Activated CD4-positive, alpha-beta T cell treated with anti-CD3 and anti-CD28 coated beads, Interleukin-2, amount 50 U/mL, for 24 hours (primary cell): Measurements from ENCODE around the gene MRPL41.
A peak's percentile ranks its signal among the peaks of the same experiment; 100 is the strongest.
"Not testable (repeated sequence)": the region's sequence is repeated elsewhere in the genome, so short reads cannot be mapped to it uniquely, and the experiment has no call there.

Source experiments
- DNase-seq, 2 donors: peaks; one replicate each; pipeline ENCODE4 v3.0.0-alpha.2; 2020; ENCODE audit warnings: low read depth in 1 of 2, low spot score in 1 of 2

MRPL41 gene

DNA sequence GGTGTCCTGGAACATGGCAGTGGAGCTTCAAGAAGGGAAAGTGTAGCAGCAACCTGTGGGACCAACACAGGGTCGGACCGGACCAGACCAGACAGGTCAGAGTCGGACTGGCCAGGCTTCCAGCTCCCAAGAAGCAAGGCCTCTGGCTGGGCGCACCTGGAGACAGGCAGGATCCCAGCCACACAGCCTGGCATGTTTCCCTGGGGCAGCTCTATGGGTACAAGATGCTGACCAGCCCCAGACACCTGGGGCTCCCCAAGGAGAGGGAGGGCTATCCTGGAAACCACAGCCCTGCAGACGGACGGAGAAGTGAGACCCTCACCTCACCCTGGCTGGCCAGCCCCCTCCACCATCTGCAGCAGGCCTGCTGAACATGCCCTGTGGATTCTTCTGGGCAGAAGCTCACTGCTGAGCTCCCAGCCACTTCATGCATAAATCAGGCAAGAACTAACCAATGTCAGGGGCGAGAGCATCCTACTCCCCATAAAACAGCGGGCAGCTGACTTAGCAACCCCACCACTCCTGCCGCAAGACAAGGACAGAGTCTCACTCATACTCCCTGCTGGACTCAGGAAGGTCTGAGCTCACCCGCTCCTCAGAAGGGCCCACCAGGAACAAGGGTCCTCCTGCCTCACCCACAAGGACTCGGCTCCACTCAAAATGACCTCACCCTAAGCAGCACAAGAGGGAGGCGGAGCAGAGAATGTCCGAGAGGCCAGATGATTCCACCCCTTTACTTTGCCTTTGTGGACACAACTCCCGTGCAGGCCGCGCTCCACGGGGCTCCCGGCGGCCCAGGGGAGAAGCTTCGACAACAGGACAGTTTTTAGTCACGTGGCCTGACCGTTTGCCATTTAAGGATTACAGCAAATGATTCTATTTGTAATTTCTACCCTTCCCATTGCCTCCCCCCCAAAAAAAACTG is 29.9 kb downstream of the MRPL41 start:
- no peak for DNase-seq

DNA sequence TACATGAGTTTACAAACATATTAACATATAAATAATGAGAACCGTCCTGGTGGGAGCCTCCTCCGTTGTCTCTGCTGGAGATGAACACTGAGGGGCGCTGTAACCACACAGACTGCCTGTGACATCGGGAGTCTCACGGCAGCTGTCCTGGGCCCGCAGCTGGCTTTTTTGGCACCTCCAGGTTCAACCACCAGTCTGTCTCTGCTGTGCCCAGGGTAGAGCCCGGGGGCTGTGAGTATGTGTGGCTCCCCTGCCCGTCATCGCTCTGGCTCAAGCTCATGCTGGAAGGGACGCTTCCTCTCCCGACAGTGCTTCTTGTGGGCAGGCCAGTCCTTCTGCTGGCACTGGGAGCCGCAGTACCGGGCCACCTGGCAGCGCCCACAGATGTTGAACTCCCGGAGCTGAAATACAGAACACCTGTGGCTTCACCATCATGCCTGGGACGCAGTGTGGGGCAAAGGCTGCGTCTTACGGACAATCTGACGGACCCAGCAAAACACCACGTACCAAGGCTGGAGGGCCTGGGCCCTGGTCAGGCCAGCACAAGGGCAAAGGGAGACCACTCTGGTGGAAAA is 30.7 kb downstream of the MRPL41 start:
- no peak for DNase-seq

DNA sequence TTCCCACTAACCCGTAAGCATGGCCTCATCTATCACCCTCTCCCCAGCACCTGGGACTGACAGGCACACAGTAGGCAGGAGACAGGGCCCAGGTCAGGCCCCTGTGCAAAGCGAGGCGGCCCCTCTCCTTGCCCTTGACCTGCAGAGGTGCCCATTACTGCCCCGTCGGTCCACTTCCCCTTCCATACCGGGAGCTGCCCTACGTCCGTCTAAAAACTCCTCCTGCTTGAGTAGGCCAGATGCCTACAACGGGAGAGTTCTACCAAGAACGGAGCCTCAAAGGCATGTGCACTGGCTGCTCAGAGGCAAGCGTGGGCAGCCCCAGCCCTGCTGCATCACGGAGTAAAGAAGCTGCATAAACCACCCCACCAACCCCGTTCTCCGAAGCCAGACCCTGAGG is 31.7 kb downstream of the MRPL41 start:
- no peak for DNase-seq

GRCh38 chr9:137583957-137584356 is 32.3 kb downstream of the MRPL41 start:
- DNase-seq, result no peak

DNA sequence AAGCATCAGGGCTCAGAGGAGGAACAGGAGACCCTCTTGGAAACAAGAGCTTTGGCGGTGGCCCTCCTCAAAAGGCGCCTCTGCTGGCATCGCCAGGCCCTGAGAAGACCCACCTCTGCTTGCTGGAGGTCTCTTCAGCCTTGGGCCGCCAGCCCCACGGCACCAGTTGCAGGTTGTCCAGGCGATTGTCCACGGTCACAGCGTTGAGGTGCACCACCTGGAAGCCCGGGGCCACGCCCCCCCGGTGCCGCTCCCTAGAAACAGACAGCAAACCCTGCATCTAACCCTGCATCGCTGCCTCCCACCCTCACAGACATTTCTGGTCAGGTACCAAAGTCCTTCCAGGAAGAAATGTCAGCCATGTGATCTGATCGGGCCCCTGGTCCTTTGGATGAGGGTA is 35.2 kb downstream of the MRPL41 start:
- DNase-seq, result no peak

DNA sequence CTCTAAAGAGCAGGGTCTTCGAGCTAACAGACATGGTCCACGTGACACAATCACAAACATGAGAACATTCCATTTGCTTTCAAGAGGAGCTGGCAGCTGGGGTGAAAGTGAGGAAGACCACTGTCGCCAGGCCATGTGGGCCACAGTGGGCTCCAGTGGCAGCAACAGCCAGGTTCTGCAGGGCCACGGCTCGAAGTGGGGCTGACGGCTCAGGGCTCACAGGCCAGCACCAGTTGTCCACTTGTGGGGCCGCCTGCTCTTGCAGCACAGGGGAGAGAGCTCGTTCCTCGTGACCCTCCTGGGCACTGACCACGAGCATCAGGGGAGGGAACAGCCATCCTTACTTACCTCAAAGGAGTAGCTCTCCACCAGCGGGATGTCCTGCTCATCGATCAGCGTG is 36.6 kb downstream of the MRPL41 start:
- DNase-seq, result no peak

GRCh38 chr9:137588891-137589290 is 37.2 kb downstream of the MRPL41 start:
- no peak for DNase-seq

DNA sequence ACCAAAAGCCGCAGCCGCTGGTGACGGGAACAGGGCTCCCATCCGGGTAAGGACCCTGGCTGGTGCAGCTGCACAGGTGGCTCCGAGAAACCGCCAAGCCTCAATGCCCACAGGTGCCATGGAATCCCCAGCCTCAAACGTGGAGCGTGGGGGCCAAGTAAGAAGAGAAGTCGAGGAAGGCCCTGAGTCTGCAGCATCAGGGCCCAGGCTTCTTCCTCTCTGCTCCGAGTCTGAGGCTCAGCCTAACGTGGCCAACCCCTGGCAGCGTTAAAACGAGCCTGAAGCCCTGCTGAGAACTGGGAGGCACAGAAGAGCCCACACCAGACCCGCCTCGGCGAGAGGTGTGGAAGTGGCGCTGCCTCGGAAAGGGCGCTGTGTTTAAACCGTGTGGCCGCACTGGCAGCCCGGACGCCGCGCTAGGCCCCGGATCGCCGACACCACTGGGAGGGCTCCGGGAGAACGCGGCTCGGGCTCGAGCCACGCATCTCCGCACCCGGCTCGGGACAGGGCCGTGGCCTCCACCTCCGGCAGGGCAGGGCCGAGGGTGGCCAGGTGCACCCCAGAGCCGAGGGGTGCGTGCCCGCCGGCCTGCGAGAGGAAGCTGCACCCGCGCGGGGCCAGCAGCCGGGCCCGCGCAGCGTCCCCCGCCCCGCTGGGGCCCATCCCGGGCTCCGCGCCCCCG is 37.9 kb downstream of the MRPL41 start:
- no peak for DNase-seq

DNA sequence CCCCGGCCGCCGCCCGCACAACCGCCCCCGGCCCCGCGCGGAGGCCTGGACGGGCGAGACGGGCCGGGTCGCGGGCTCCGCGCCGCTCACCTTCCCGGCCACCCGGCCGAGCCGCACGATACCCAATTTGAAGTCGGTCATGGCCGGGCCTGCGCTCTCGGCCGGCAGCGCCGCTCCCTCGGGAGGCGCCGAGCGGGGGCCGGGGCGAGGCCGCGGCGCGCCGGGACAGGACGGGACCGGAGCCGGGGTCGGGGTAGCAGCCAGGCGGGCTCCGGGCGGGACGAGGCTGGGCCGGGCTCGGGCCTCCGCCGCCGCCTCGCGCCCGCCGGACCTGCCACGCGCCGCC is 38.4 kb downstream of the MRPL41 start:
- no peak for DNase-seq

DNA sequence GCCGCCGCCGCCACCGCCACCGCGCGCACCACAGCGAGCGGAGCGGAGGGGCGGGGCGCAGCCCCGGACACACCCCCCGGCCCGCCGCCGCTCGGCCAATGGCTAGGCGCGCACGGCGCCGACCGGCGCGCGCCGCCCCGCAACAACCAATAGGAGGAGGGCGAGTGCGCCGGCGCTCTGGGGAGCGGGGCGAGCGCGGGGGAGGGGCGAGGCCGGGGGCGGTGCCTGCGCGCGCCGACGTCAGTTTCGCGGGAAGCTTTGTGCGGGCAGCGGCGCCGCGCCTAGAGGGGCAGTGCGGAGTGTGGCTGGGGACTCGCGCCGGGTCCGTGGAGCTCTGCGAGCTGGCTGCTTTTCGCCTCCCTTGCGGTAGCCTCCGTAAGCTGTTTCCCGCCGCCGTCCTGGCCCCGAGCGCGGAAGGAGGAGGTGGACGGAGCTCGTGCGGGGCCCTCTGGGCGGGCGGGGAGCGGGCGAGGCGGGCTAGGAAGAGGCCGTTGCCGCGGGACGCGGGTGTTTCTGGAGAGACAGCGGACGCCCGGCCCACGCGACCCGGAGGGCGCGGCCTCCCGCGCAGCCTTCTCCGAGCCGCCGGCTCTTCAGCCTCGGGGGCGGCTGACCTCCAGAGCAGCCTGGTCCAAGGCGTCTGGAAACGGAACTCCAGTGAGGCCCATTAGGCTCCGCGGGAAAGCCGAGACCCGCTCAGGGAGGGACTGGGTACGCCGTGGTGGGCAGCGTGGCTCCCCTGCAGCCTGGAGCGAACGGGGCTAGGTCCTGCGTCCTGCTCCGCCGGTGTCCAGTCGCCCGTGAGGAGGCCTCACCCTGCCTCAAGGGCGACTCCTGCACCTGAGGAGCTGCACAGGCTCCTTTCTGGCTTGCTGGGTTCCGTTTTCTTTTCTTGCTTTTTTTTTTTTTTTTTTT is 39.0 kb downstream of the MRPL41 start, which contains the start of gene ZMYND19:
TSS of gene ZMYND19 (minus strand) at position 44 of the 915 bp plus-strand sequence. CDS start 249 bp downstream, outside the sequence.
- peak; percentile 82 to 83 for DNase-seq

- DNase-seq, result no peak
These were observed 41.1 kb downstream of the MRPL41 start for GRCh38 chr9:137592767-137593166.

DNA sequence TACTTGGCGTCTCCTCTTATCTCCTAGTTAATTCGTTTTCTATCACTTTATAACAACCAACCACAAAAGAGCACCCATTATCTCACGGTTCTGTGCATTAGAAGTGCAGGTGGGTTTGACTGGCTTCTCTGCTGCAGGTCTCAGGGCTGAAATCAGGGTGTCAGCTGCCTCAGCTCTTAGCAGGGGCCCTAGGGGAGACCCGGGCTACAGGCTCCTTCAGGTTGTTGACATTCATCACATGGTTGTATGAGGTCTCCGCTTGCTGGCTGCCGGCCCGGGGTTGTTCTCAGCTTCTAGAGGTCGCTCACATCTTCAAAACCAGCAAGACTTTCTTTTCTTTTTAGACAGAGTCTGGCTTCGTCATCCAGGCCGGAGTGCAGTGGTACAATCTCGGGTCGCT is 41.5 kb downstream of the MRPL41 start:
- no peak for DNase-seq

DNA sequence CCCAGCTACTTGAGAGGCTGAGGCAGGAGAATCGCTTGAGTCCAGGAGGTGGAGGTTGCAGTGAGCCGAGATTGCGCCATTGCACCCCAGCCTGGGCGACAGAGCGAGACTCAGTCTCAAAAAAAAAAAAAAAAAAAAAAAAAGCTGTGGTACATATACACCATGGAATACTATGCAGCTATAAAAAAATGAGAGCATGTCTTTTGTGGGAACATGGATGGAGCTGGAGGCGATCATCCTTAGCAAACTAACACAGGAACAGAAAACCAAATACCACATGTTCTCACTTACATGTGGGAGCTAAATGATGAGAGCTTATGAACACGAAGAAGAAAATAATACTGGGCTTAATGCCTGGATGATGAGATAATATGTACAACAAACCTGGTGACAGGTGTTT is 44.9 kb downstream of the MRPL41 start:
- not testable (repeated sequence) for DNase-seq

DNA sequence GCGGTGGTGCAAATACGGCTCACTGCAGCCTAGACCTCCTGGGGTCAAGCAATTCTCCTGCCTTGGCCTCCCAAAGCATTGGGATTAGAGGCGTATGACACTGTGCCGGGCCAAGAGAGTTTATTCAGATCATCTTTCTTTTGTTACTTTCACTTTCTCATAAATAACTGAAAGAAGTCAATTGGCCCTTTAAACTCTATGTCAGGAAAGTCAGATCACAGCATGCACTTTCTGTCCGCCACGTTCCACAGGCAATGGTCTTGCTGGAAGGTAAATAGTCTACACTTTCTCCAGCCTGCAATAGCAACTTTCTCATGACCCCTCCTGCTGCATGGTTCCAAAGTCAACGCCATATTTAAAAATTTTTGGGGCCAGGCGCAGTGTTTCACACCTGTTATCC is 47.3 kb downstream of the MRPL41 start:
- no peak for DNase-seq
